ENCODE data around the gene FLT1.

Gene FLT1

GRCh38 chr13:28423010-28423409, 71.9 kb downstream of the FLT1 start:
- no peak for DNase-seq

GRCh38 chr13:28421676-28422410, 73.1 kb downstream of the FLT1 start:
- no peak for DNase-seq

GRCh38 chr13:28420704-28421103, 74.2 kb downstream of the FLT1 start:
- no peak for DNase-seq

GRCh38 chr13:28415994-28416421, 78.9 kb downstream of the FLT1 start:
- no peak for DNase-seq

GRCh38 chr13:28413999-28414398, 80.9 kb downstream of the FLT1 start:
- DNase-seq: no peak

- no peak for DNase-seq
Observed at GRCh38 chr13:28412981-28413380, 81.9 kb downstream of the FLT1 start.

- DNase-seq: no peak
Observed at GRCh38 chr13:28411831-28412353, 83.0 kb downstream of the FLT1 start.

GRCh38 chr13:28410096-28410495, 84.8 kb downstream of the FLT1 start:
- no peak for DNase-seq

- no peak for DNase-seq
Observed at GRCh38 chr13:28409648-28410047, 85.3 kb downstream of the FLT1 start.

DNA sequence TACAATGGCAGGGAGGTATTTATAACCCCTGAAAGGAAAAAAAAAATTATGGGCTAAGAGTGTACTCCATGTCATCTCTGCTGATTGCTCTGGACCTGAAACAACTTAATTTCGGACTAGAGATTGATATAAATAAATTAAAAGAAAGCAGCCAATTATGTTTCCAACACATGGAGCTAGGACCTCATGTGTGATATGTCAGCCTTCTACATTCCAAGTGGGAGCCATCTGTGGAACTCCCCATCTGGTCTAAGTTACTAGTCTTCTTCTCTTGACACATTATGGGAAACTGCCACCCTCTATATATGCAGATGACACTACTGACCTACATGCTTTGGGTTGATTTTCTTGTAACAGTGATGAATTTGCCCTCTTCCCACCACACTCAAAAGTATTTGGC, 86.1 kb downstream of the FLT1 start:
- DNase-seq: no peak

DNA sequence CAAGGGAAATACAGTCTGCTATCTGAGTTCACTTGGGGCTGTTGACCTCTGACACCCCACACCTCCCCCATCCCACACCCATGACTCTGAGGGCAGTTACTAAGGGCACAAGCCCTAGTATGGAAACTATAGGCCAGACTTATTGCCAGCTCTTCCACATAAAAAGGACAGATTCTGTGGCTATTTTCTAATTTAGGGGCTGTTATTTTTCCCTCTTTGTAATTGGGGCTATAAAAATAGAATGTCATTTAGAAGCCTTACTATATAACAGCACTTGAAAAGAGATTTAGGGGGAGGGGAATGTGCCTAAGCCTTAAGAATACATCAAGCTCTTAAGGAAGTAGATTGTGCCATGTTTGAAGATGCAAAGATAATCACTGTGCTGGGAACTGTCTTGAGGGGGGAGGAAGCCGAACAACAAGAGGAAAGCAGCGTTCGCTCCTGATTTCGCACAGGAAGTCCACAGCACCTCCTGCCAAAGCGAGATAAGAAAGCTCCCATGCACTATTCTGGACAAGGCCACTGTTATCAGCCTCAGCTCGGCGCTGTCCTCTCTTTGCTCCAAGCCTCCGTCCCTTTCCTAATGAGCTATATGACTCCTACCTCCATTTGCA, 86.6 kb downstream of the FLT1 start:
- DNase-seq: no peak

GRCh38 chr13:28406733-28407266, 88.1 kb downstream of the FLT1 start:
- no peak for DNase-seq

DNA sequence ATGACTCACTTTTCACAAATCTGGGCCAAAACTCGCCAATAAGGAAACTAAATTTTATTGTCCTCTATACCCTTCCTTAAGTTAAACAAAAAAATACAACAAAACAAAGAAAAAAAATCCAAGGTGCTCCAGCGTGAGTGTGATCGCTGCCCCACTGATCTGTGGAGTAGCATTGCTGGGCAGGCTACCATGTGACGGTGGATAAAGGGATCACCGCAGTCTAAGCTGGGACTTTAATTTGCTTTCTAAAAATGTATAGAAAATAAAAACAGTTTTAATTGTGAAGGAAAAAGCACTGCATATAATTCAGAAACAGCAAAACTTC, 92.9 kb downstream of the FLT1 start:
- no peak for DNase-seq

DNA sequence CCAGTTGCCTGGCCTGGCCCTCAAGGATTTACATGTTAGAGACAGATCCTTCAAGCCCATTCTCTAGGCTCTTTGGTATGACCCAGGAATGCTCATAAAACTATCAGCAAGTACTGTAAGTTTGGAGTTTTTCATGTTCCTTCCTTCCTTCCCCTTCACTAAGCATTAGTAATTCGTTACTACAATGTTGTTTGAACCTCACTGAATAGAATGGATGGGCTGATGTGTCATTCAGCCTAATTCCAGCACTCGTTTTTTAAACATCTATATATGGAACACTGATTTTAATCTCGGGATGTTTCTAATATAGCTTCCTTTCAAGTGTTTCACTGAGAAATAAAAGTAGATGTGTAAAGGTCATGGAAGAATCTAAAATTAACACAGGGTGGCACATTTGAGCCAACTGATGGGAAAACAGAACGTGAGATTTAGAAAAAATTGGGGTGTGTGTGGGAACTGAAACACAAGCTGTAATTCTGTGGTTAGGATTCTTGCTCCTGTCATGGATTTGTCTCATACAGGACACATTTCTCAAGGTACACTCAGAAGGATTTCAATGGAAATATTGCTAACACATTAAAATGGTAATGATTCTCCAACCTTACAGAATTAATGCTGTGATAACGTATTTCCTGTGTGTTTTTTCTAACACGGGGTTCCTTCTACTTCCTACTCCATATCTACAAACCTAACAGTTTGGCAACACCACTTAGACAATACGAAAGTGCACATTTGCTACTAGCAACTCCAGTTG, 93.4 kb downstream of the FLT1 start:
- no peak for DNase-seq

DNA sequence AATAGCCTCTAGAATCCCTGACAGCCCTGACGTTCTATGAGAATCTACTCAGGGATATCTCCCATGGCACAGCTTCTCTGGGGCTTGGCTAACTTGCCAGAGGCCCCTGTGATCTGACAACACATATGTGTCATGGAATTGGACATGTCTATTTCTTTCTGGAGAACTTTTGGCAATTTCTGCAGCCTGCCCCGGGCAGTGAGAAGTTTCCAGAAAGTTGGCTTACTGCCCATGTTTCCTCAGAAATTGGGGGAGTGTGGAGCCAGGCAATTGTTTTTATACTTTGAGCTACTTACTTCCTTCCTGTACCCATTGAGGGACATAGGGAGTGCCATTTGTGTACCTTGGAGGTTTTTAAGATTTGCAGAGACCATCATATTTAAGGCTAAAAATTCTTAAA, 98.9 kb downstream of the FLT1 start:
- DNase-seq: no peak

DNA sequence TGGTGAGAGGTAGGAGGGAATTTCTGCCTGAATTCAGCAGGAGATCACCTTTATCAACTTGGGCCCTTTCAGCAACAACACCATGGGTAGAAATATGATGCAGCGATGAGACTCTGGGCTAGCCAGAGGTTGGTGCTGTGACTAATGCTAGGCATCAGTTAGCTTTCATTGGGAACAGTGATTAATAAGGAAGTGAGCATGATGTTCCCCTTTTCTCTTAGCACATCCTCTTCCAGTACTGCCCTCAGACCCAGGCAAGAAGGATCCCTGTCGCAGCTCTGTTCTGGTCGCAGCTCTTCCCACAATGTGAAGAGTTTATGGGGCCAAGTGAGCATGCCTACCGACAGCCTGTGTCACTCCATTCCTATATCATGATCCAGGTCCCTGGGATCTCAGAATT, 100.5 kb downstream of the FLT1 start:
- DNase-seq: no peak

GRCh38 chr13:28392896-28393505, 101.9 kb downstream of the FLT1 start:
- DNase-seq: no peak

GRCh38 chr13:28392428-28392827, 102.5 kb downstream of the FLT1 start:
- no peak for DNase-seq

DNA sequence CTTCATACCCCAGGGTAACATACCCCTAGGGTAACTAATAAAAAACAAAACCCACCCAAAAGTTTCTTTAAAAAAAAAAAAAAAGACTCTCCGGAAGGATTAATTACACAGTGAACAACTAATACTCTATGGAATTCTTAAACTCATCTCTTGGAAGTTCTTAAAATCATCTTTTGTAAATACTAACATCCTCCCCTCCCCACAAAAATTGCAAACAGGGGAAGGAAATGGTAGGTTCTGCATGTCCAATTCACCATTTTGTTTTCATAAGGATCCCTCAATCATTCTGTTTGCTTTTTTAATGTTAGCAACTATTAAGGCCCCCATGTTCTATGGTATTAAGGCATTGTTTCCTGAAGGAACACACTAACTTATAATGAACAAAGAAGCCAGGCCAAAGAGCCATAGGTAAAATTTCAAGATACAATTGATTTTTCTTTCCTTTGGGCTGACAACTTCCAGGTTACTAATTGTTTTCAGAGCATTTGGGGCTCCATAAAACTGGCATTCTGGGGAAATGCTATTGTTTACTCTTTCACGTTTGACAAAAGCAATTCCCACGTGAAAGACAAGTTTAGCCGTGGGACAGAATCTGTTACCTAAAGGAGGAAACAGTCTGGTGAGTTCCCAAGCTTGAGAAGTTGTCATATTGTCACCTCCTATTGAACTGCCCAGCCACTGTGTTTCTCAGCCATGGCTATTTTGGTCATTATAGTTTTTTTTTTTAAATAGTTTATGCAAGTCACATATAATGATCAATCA, 107.0 kb downstream of the FLT1 start:
- DNase-seq: no peak

DNA sequence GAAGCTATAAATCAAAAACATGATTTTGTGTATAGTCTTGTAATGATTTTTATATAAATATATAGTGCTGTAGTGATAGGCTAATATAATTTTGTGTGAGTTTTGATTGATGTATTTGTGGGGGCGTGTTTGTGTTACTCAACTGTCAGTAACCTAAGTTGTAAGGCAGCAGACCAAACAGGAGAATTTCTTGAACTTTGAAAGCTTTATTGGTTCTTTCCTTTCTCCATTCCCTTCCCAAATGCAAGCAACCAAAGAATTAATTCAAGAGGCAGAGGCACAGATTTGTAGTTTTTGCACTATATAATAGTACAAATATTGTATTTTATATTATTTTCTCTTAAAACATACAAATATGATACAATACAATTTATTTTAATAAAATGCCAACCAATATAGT, 109.6 kb downstream of the FLT1 start:
- DNase-seq: no peak

DNA sequence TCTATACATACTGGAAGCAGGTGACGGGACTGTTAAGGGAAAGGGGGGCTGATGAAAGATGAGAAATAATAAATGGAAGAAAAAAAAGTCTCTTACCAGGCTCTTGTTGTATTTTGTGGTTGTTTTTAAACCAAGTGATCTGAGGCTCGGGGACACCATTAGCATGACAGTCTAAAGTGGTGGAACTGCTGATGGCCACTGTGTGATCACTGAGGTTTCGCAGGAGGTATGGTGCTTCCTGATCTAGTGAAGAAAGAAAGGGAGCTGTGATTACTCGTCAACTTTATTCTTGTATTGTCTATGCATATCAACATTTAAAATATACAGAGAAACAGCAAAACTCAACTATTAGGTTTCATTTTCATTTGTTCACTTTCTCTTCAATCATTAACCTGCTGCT, 110.1 kb downstream of the FLT1 start:
- no peak for DNase-seq

- DNase-seq: no peak
Observed at GRCh38 chr13:28380319-28380718, 114.6 kb downstream of the FLT1 start.

Data from stimulated activated CD4-positive, alpha-beta T cell treated with anti-CD3 and anti-CD28 coated beads, Interleukin-4, amount 100 ng/mL, for 1 hour (primary cell).